Activated CD4-positive, alpha-beta memory T cell treated with anti-CD3 and anti-CD28 coated beads for 36 hours (primary cell): ENCODE data around the gene RAB44. TPM values are rescaled to one million over a fixed set of nuclear protein-coding genes. Genes with fewer than 3 reads are reported as not detected.
A peak's percentile ranks its signal among the peaks of the same experiment; 100 is the strongest.

Experiments
- CTCF ChIA-PET: fragments of 350-600 bp; sonication (Branson Sonifier 250); formaldehyde crosslinking; loops from one replicate; lab custom pipeline; 2021; ENCODE audit warnings: antibody characterized with exemption, inconsistent platforms; lab: Charles Lee
- POLR2A ChIA-PET: fragments of 350-600 bp; sonication (Branson Sonifier 250); formaldehyde crosslinking; loops from one replicate; lab custom pipeline; 2021; ENCODE audit warnings: antibody characterized with exemption; lab: Charles Lee
- DNase-seq: peaks from one replicate; pipeline ENCODE4 v3.0.0-alpha.2; 2020
- H3K27ac Mint-ChIP-seq: one replicate; pipeline ENCODE4 v1.8.0; 2021; ENCODE audit warnings: mixed read lengths
- H3K27me3 Mint-ChIP-seq: one replicate; pipeline ENCODE4 v1.8.0; 2021; ENCODE audit warnings: mixed read lengths
- H3K36me3 Mint-ChIP-seq: one replicate; pipeline ENCODE4 v1.8.0; 2021; ENCODE audit warnings: mixed read lengths
- H3K4me1 Mint-ChIP-seq: one replicate; pipeline ENCODE4 v1.8.0; 2021; ENCODE audit warnings: low read depth, mixed read lengths
- H3K4me3 Mint-ChIP-seq: one replicate; pipeline ENCODE4 v1.8.0; 2021; ENCODE audit warnings: mild to moderate bottlenecking, mixed read lengths
- H3K9me3 Mint-ChIP-seq: one replicate; pipeline ENCODE4 v1.8.0; 2021; ENCODE audit warnings: mixed read lengths
- intact Hi-C: fragments of 100-400 bp; cut with micrococcal nuclease; formaldehyde crosslinking; loops from one replicate; pipeline ENCODE4 v1.15.1; 2023
- total RNA-seq, 2 experiments: library from RNA; stranded (reverse); gene quantifications; one replicate each; pipeline ENCODE4 v1.2.3, GENCODE V29; 2021

RAB44 gene
- total RNA-seq, 2 experiments from 2014 or later, result 0.05 TPM

- intact Hi-C loops, result no loop called here
- no peaks in the 10 kb centered on the region for H3K27me3 Mint-ChIP-seq
Observed at GRCh38 chr6:36692220-36692619, 5.4 kb upstream of the RAB44 start.

GRCh38 chr6:36692861-36693702 is 4.5 kb upstream of the RAB44 start:
- H3K36me3 Mint-ChIP-seq, result no peaks in the 10 kb centered on the region
- H3K4me1 Mint-ChIP-seq, result peaks cover 58% of the 10 kb centered on the region
- intact Hi-C loops, result no loop called here
- DNase-seq, result peak; percentile 7
- H3K4me3 Mint-ChIP-seq, result no peak overlapping the region
- no peaks in the 10 kb centered on the region for H3K9me3 Mint-ChIP-seq
- CTCF ChIA-PET, result interaction anchor here (0.6 to 2.5 kb wide), 7 partner anchors 10 to 444 kb away, joined by 3 to 9 read pairs (median 4); no protein-coding TSS in a partner anchor
- POLR2A ChIA-PET, result interaction anchor here (0.7 to 1.7 kb wide), 2 partner anchors 10 to 11 kb away, joined by 3 to 5 read pairs; no protein-coding TSS in a partner anchor
- H3K27ac Mint-ChIP-seq, result no peak overlapping the region
- H3K27me3 Mint-ChIP-seq, result no peaks in the 10 kb centered on the region

More at GRCh38 chr6:36692220-36692619, 5.4 kb upstream of the RAB44 start:
- Mint-ChIP-seq H3K27ac (peak overlapping the region; percentile 25), H3K4me1 (peaks cover 58% of the 10 kb centered on the region), H3K36me3 (peaks cover 4% of the 10 kb centered on the region), H3K9me3 (no peaks in the 10 kb centered on the region), H3K4me3 (no peak overlapping the region)
- DNase-seq, result peak; percentile 67
- CTCF ChIA-PET, result interaction anchor here (0.6 to 2.5 kb wide), 7 partner anchors 9 to 444 kb away, joined by 3 to 9 read pairs (median 4); no protein-coding TSS in a partner anchor
- POLR2A ChIA-PET, result interaction anchor here (0.7 to 1.7 kb wide), 3 partner anchors 9 to 12 kb away, joined by 3 to 5 read pairs (median 3); no protein-coding TSS in a partner anchor

- Mint-ChIP-seq H3K9me3 (no peaks in the 10 kb centered on the region), H3K27me3 (no peaks in the 10 kb centered on the region), H3K4me3 (no peak overlapping the region), H3K4me1 (peaks cover 58% of the 10 kb centered on the region), H3K27ac (no peak overlapping the region), H3K36me3 (no peaks in the 10 kb centered on the region)
- no peak for DNase-seq
- intact Hi-C loops, result loop anchor here (1.0 kb wide), 2 partner anchors 14 to 61 kb away; no protein-coding TSS in a partner anchor
- ChIA-PET POLR2A (interaction anchor here (0.7 kb wide), 1 partner anchor 82 kb away, joined by 3 read pairs; no protein-coding TSS in a partner anchor), CTCF (interaction anchor here (1.3 to 1.6 kb wide), 3 partner anchors 11 to 61 kb away, joined by 5 to 6 read pairs (median 5); no protein-coding TSS in a partner anchor)
Observed at GRCh38 chr6:36694616-36695015, 3.0 kb upstream of the RAB44 start.

GRCh38 chr6:36695414-36695813 is 2.2 kb upstream of the RAB44 start:
- H3K27me3 Mint-ChIP-seq, result no peaks in the 10 kb centered on the region
- no peaks in the 10 kb centered on the region for H3K36me3 Mint-ChIP-seq
- H3K27ac Mint-ChIP-seq, result peak overlapping the region; percentile 15
- H3K4me1 Mint-ChIP-seq, result peaks cover 56% of the 10 kb centered on the region
- DNase-seq, result no peak
- intact Hi-C loops, result loop anchor here (1.0 kb wide), 2 partner anchors 15 to 60 kb away; no protein-coding TSS in a partner anchor
- ChIA-PET CTCF (interaction anchor here (0.6 to 1.6 kb wide), 7 partner anchors 12 to 72 kb away, joined by 3 to 6 read pairs (median 4); no protein-coding TSS in a partner anchor), POLR2A (interaction anchor here (1.0 to 1.3 kb wide), 4 partner anchors 12 to 61 kb away, joined by 3 to 8 read pairs (median 8); no protein-coding TSS in a partner anchor)
- H3K9me3 Mint-ChIP-seq, result no peaks in the 10 kb centered on the region
- H3K4me3 Mint-ChIP-seq, result peak overlapping the region; percentile 0

- H3K36me3 Mint-ChIP-seq, result no peaks in the 10 kb centered on the region
- no peak for DNase-seq
- H3K9me3 Mint-ChIP-seq, result no peaks in the 10 kb centered on the region
- intact Hi-C loops, result no loop called here
- no peaks in the 10 kb centered on the region for H3K27me3 Mint-ChIP-seq
- peaks cover 30% of the 10 kb centered on the region for H3K4me1 Mint-ChIP-seq
- H3K4me3 Mint-ChIP-seq, result no peak overlapping the region
- CTCF ChIA-PET, result no interaction called here
- POLR2A ChIA-PET, result no interaction called here
- no peak overlapping the region for H3K27ac Mint-ChIP-seq
Observed at GRCh38 chr6:36698196-36698595, 570 bp downstream of the RAB44 start.

- Mint-ChIP-seq H3K27me3 (no peaks in the 10 kb centered on the region), H3K4me1 (peaks cover 25% of the 10 kb centered on the region), H3K4me3 (no peak overlapping the region), H3K27ac (no peak overlapping the region), H3K9me3 (no peaks in the 10 kb centered on the region), H3K36me3 (no peaks in the 10 kb centered on the region)
- intact Hi-C loops, result no loop called here
- ChIA-PET POLR2A (no interaction called here), CTCF (no interaction called here)
- DNase-seq, result no peak
Observed at GRCh38 chr6:36698871-36699271, 1.2 kb downstream of the RAB44 start.

- DNase-seq, result no peak
- Mint-ChIP-seq H3K9me3 (no peaks in the 10 kb centered on the region), H3K27me3 (no peaks in the 10 kb centered on the region), H3K27ac (no peak overlapping the region), H3K36me3 (no peaks in the 10 kb centered on the region), H3K4me1 (peaks cover 24% of the 10 kb centered on the region), H3K4me3 (no peak overlapping the region)
- CTCF ChIA-PET, result no interaction called here
- POLR2A ChIA-PET, result no interaction called here
- intact Hi-C loops, result no loop called here
Observed at GRCh38 chr6:36699348-36699747, 1.7 kb downstream of the RAB44 start.

GRCh38 chr6:36700071-36700812 is 2.6 kb downstream of the RAB44 start:
- no peaks in the 10 kb centered on the region for H3K36me3 Mint-ChIP-seq
- DNase-seq, result no peak
- intact Hi-C loops, result no loop called here
- no peaks in the 10 kb centered on the region for H3K27me3 Mint-ChIP-seq
- no peaks in the 10 kb centered on the region for H3K9me3 Mint-ChIP-seq
- H3K4me1 Mint-ChIP-seq, result peaks cover 17% of the 10 kb centered on the region
- POLR2A ChIA-PET, result no interaction called here
- H3K27ac Mint-ChIP-seq, result no peak overlapping the region
- CTCF ChIA-PET, result no interaction called here
- no peak overlapping the region for H3K4me3 Mint-ChIP-seq

- ChIA-PET CTCF (no interaction called here), POLR2A (no interaction called here)
- H3K27ac Mint-ChIP-seq, result no peak overlapping the region
- H3K36me3 Mint-ChIP-seq, result no peaks in the 10 kb centered on the region
- H3K27me3 Mint-ChIP-seq, result no peaks in the 10 kb centered on the region
- no peaks in the 10 kb centered on the region for H3K9me3 Mint-ChIP-seq
- intact Hi-C loops, result no loop called here
- H3K4me1 Mint-ChIP-seq, result peaks cover 12% of the 10 kb centered on the region
- DNase-seq, result no peak
- H3K4me3 Mint-ChIP-seq, result no peak overlapping the region
Observed at GRCh38 chr6:36700831-36701230, 3.2 kb downstream of the RAB44 start.

- no peak overlapping the region for H3K27ac Mint-ChIP-seq
- CTCF ChIA-PET, result interaction anchor here (0.9 kb wide), 1 partner anchor 81 kb away, joined by 4 read pairs; no protein-coding TSS in a partner anchor
- H3K4me1 Mint-ChIP-seq, result peaks cover 7% of the 10 kb centered on the region
- H3K9me3 Mint-ChIP-seq, result no peaks in the 10 kb centered on the region
- intact Hi-C loops, result no loop called here
- DNase-seq, result no peak
- POLR2A ChIA-PET, result no interaction called here
- H3K4me3 Mint-ChIP-seq, result no peak overlapping the region
- no peaks in the 10 kb centered on the region for H3K27me3 Mint-ChIP-seq
- H3K36me3 Mint-ChIP-seq, result no peaks in the 10 kb centered on the region
Observed at GRCh38 chr6:36701401-36701991, 3.9 kb downstream of the RAB44 start.

- H3K4me1 Mint-ChIP-seq, result no peaks in the 10 kb centered on the region
- H3K9me3 Mint-ChIP-seq, result no peaks in the 10 kb centered on the region
- no peaks in the 10 kb centered on the region for H3K36me3 Mint-ChIP-seq
- H3K27me3 Mint-ChIP-seq, result no peaks in the 10 kb centered on the region
- ChIA-PET CTCF (interaction anchor here (0.9 kb wide), 1 partner anchor 80 kb away, joined by 4 read pairs; no protein-coding TSS in a partner anchor), POLR2A (no interaction called here)
- DNase-seq, result no peak
- no peak overlapping the region for H3K27ac Mint-ChIP-seq
- intact Hi-C loops, result no loop called here
- no peak overlapping the region for H3K4me3 Mint-ChIP-seq
Observed at GRCh38 chr6:36702656-36703055, 5.0 kb downstream of the RAB44 start.
